Neural progenitor cell (in vitro differentiated cells): ENCODE results near the gene EMILIN3. TPM values are rescaled to one million over a fixed set of nuclear protein-coding genes. Genes with fewer than 3 reads are reported as not detected.
A peak's percentile ranks its signal among the peaks of the same experiment; 100 is the strongest.

ENCODE experiments used
- DNase-seq: peaks from one replicate; pipeline ENCODE4 v3.0.0-alpha.2; 2016; ENCODE audit warnings: low spot score
- H2AFZ ChIP-seq: fragments of 200-600 bp; sonication (generic); replicated peaks from 2 replicates; pipeline ENCODE4 v1.6.1; 2016; ENCODE audit warnings: antibody characterized with exemption
- H3F3A ChIP-seq: fragments of 200-600 bp; sonication (generic); 2 replicates; pipeline ENCODE4 v1.6.1; 2016; ENCODE audit warnings: antibody characterized with exemption, low read depth
- H3K27ac ChIP-seq: fragments of 200-600 bp; sonication (generic); 2 replicates; pipeline ENCODE4 v1.5.1; 2016; ENCODE audit warnings: mild to moderate bottlenecking
- H3K27me3 ChIP-seq: fragments of 200-600 bp; sonication (generic); 2 replicates; pipeline ENCODE4 v1.6.1; 2016; ENCODE audit warnings: mild to moderate bottlenecking, moderate library complexity
- H3K36me3 ChIP-seq: fragments of 200-600 bp; sonication (generic); 2 replicates; pipeline ENCODE4 v1.5.1; 2016
- H3K4me1 ChIP-seq: fragments of 200-600 bp; sonication (generic); 2 replicates; pipeline ENCODE4 v1.6.1; 2016; ENCODE audit warnings: mixed run types
- H3K4me2 ChIP-seq: fragments of 200-600 bp; sonication (generic); 2 replicates; pipeline ENCODE4 v1.6.1; 2016
- H3K4me3 ChIP-seq: fragments of 200-600 bp; sonication (generic); 2 replicates; pipeline ENCODE4 v1.5.1; 2016
- H3K79me2 ChIP-seq: fragments of 200-600 bp; sonication (generic); 2 replicates; pipeline ENCODE4 v1.6.1; 2016; ENCODE audit warnings: low read depth
- H3K9ac ChIP-seq: fragments of 200-600 bp; sonication (generic); 2 replicates; pipeline ENCODE4 v1.6.1; 2016
- H3K9me3 ChIP-seq: fragments of 200-600 bp; sonication (generic); 2 replicates; pipeline ENCODE4 v1.5.1; 2016; ENCODE audit warnings: low read depth
- H4K20me1 ChIP-seq: fragments of 200-600 bp; sonication (generic); 2 replicates; pipeline ENCODE4 v1.6.1; 2016; ENCODE audit warnings: low read depth
- H3K27ac Mint-ChIP-seq: 3 replicates; pipeline ENCODE4 v1.8.0; 2021; ENCODE audit warnings: mixed read lengths
- H3K27me3 Mint-ChIP-seq: 2 replicates; pipeline ENCODE4 v1.8.0; 2022; ENCODE audit warnings: low read depth, mild to moderate bottlenecking, inconsistent platforms, moderate library complexity, mixed read lengths; ENCODE audit not compliant: insufficient read depth
- H3K36me3 Mint-ChIP-seq: 3 replicates; pipeline ENCODE4 v1.8.0; 2021; ENCODE audit warnings: mixed read lengths
- H3K4me1 Mint-ChIP-seq: 3 replicates; pipeline ENCODE4 v1.8.0; 2021; ENCODE audit warnings: mixed read lengths
- H3K4me3 Mint-ChIP-seq: 3 replicates; pipeline ENCODE4 v1.8.0; 2021; ENCODE audit warnings: mild to moderate bottlenecking, moderate library complexity, mixed read lengths
- H3K9me3 Mint-ChIP-seq: 3 replicates; pipeline ENCODE4 v1.8.0; 2020; ENCODE audit warnings: mixed read lengths
- CTCF ChIP-seq: fragments of 200-600 bp; sonication (generic); IDR thresholded peaks from 2 replicates; pipeline ENCODE4 v1.5.1; 2017; ENCODE audit warnings: antibody characterized with exemption, mild to moderate bottlenecking
- EZH2 ChIP-seq: fragments of 200-600 bp; sonication (generic); IDR thresholded peaks from 2 replicates; pipeline ENCODE4 v1.6.1; 2017; ENCODE audit warnings: antibody characterized with exemption, mild to moderate bottlenecking, moderate library complexity
- EZH2phosphoT487 ChIP-seq: fragments of 200-600 bp; sonication (generic); IDR thresholded peaks from 2 replicates; pipeline ENCODE4 v1.6.1; 2017; ENCODE audit warnings: antibody characterized with exemption
- total RNA-seq: library from RNA; depleted of rRNA; stranded (reverse); fragments of >200 nt; gene quantifications from 2 replicates; pipeline ENCODE4 v1.2.3, GENCODE V29; 2015; ENCODE audit warnings: low replicate concordance

Gene EMILIN3
- total RNA-seq, 1 donor from 2014 or later = 3.5 TPM

- Mint-ChIP-seq H3K36me3 (no peaks in the 10 kb centered on the region), H3K4me1 (peaks cover 10% of the 10 kb centered on the region), H3K4me3 (no peak overlapping the region), H3K9me3 (no peaks in the 10 kb centered on the region), H3K27ac (peak overlapping the region; percentile 15), H3K27me3 (peaks cover 3% of the 10 kb centered on the region)
- no peak overlapping the region for H3K4me3 ChIP-seq
- no peaks in the 10 kb centered on the region for H3K27me3 ChIP-seq
- no peak overlapping the region for H3K9ac ChIP-seq
- no peak overlapping the region for H3K27ac ChIP-seq
- H3K36me3 ChIP-seq = no peaks in the 10 kb centered on the region
- no peak overlapping the region for H2AFZ ChIP-seq
- no peaks in the 10 kb centered on the region for H4K20me1 ChIP-seq
- no peak for DNase-seq
- H3F3A ChIP-seq = no peaks in the 10 kb centered on the region
- peaks cover 4% of the 10 kb centered on the region for H3K4me1 ChIP-seq
- TF ChIP-seq CTCF (no peak), EZH2 (no peak), EZH2phosphoT487 (no peak)
- no peaks in the 10 kb centered on the region for H3K9me3 ChIP-seq
- H3K4me2 ChIP-seq = no peak overlapping the region
- H3K79me2 ChIP-seq = no peaks in the 10 kb centered on the region
Measured at GRCh38 chr20:41347523-41348429, 18.8 kb downstream of the EMILIN3 start.

- Mint-ChIP-seq H3K4me1 (peaks cover 10% of the 10 kb centered on the region), H3K27me3 (peaks cover 3% of the 10 kb centered on the region), H3K9me3 (no peaks in the 10 kb centered on the region), H3K27ac (no peak overlapping the region), H3K36me3 (no peaks in the 10 kb centered on the region), H3K4me3 (no peak overlapping the region)
- no peak overlapping the region for H3K4me2 ChIP-seq
- no peaks in the 10 kb centered on the region for H3K36me3 ChIP-seq
- H4K20me1 ChIP-seq = no peaks in the 10 kb centered on the region
- no peak overlapping the region for H3K4me3 ChIP-seq
- TF ChIP-seq EZH2phosphoT487 (no peak), CTCF (no peak), EZH2 (no peak)
- H2AFZ ChIP-seq = no peak overlapping the region
- H3F3A ChIP-seq = no peaks in the 10 kb centered on the region
- no peaks in the 10 kb centered on the region for H3K79me2 ChIP-seq
- H3K4me1 ChIP-seq = peaks cover 10% of the 10 kb centered on the region
- H3K27me3 ChIP-seq = no peaks in the 10 kb centered on the region
- H3K27ac ChIP-seq = no peak overlapping the region
- no peaks in the 10 kb centered on the region for H3K9me3 ChIP-seq
- no peak overlapping the region for H3K9ac ChIP-seq
- no peak for DNase-seq
Measured at GRCh38 chr20:41345729-41346067, 20.9 kb downstream of the EMILIN3 start.

GRCh38 chr20:41344938-41345728, 21.5 kb downstream of the EMILIN3 start:
- no peak overlapping the region for H3K27ac Mint-ChIP-seq
- H3K27me3 Mint-ChIP-seq = peaks cover 6% of the 10 kb centered on the region
- H3K79me2 ChIP-seq = no peaks in the 10 kb centered on the region
- no peak overlapping the region for H2AFZ ChIP-seq
- no peaks in the 10 kb centered on the region for H3K36me3 Mint-ChIP-seq
- H3K9ac ChIP-seq = no peak overlapping the region
- no peak overlapping the region for H3K4me3 ChIP-seq
- no peaks in the 10 kb centered on the region for H3F3A ChIP-seq
- no peak overlapping the region for H3K4me2 ChIP-seq
- no peaks in the 10 kb centered on the region for H3K27me3 ChIP-seq
- H3K36me3 ChIP-seq = no peaks in the 10 kb centered on the region
- H4K20me1 ChIP-seq = no peaks in the 10 kb centered on the region
- no peak for DNase-seq
- no peaks in the 10 kb centered on the region for H3K9me3 Mint-ChIP-seq
- H3K27ac ChIP-seq = no peak overlapping the region
- peaks cover 10% of the 10 kb centered on the region for H3K4me1 ChIP-seq
- peaks cover 13% of the 10 kb centered on the region for H3K4me1 Mint-ChIP-seq
- no peaks in the 10 kb centered on the region for H3K9me3 ChIP-seq
- no peak overlapping the region for H3K4me3 Mint-ChIP-seq
- no peak for TF ChIP-seq CTCF
